ENCODE measurements around the gene MRC1.

- TF ChIP-seq, protein P1, sequence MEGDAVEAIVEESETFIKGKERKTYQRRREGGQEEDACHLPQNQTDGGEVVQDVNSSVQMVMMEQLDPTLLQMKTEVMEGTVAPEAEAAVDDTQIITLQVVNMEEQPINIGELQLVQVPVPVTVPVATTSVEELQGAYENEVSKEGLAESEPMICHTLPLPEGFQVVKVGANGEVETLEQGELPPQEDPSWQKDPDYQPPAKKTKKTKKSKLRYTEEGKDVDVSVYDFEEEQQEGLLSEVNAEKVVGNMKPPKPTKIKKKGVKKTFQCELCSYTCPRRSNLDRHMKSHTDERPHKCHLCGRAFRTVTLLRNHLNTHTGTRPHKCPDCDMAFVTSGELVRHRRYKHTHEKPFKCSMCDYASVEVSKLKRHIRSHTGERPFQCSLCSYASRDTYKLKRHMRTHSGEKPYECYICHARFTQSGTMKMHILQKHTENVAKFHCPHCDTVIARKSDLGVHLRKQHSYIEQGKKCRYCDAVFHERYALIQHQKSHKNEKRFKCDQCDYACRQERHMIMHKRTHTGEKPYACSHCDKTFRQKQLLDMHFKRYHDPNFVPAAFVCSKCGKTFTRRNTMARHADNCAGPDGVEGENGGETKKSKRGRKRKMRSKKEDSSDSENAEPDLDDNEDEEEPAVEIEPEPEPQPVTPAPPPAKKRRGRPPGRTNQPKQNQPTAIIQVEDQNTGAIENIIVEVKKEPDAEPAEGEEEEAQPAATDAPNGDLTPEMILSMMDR (conservative IDR thresholded peaks at IDR 0.05): no peak
- no peak for TF ChIP-seq ZFX (IDR thresholded peaks at IDR 0.05)
Measured at GRCh38 chr10:17790651-17791050, 18.5 kb upstream of the MRC1 start.
